AG08396 (cell line): ENCODE results near the gene CDC42BPA.
"Not testable (repeated sequence)": the region's sequence is repeated elsewhere in the genome, so short reads cannot be mapped to it uniquely, and the experiment has no call there.

Experiments used
- DNase-seq: peaks from one replicate; pipeline ENCODE4 v3.0.0; 2012; ENCODE audit warnings: low spot score, mixed read lengths

The CDC42BPA gene

GRCh38 chr1:227308367-227309336, 9.6 kb downstream of the CDC42BPA start:
- DNase-seq: no peak

- no peak for DNase-seq
Observed at GRCh38 chr1:227306689-227307088, 11.6 kb downstream of the CDC42BPA start.

- DNase-seq: no peak
Observed at GRCh38 chr1:227305894-227306626, 12.2 kb downstream of the CDC42BPA start.

GRCh38 chr1:227304665-227305064, 13.6 kb downstream of the CDC42BPA start:
- no peak for DNase-seq

GRCh38 chr1:227303662-227304061, 14.6 kb downstream of the CDC42BPA start:
- DNase-seq: no peak

- no peak for DNase-seq
Observed at GRCh38 chr1:227300682-227301081, 17.6 kb downstream of the CDC42BPA start.

GRCh38 chr1:227299688-227300087, 18.6 kb downstream of the CDC42BPA start:
- no peak for DNase-seq

GRCh38 chr1:227299241-227299627, 19.1 kb downstream of the CDC42BPA start:
- no peak for DNase-seq

GRCh38 chr1:227298512-227299240, 19.6 kb downstream of the CDC42BPA start:
- DNase-seq: no peak

GRCh38 chr1:227297073-227297793, 21.1 kb downstream of the CDC42BPA start:
- DNase-seq: no peak

- DNase-seq: no peak
Observed at GRCh38 chr1:227295609-227296008, 22.7 kb downstream of the CDC42BPA start.

- DNase-seq: no peak
Observed at GRCh38 chr1:227285745-227286144, 32.5 kb downstream of the CDC42BPA start.

GRCh38 chr1:227281371-227281770, 36.9 kb downstream of the CDC42BPA start:
- no peak for DNase-seq

- DNase-seq: no peak
Observed at GRCh38 chr1:227280836-227281235, 37.5 kb downstream of the CDC42BPA start.

GRCh38 chr1:227276156-227276693, 42.1 kb downstream of the CDC42BPA start:
- not testable (repeated sequence) for DNase-seq

GRCh38 chr1:227273557-227273956, 44.7 kb downstream of the CDC42BPA start:
- no peak for DNase-seq

- no peak for DNase-seq
Observed at GRCh38 chr1:227272428-227272827, 45.9 kb downstream of the CDC42BPA start.

GRCh38 chr1:227270554-227270953, 47.7 kb downstream of the CDC42BPA start:
- DNase-seq: no peak

GRCh38 chr1:227268943-227269342, 49.3 kb downstream of the CDC42BPA start:
- DNase-seq: no peak

- DNase-seq: no peak
Observed at GRCh38 chr1:227265891-227266290, 52.4 kb downstream of the CDC42BPA start.

GRCh38 chr1:227263869-227264268, 54.4 kb downstream of the CDC42BPA start:
- no peak for DNase-seq
